Activated gamma-delta T cell (primary cell): ENCODE data around the gene CEMIP2.
"Not testable (repeated sequence)": the region's sequence is repeated elsewhere in the genome, so short reads cannot be mapped to it uniquely, and the experiment has no call there.

Experiments
- DNase-seq: peaks from one replicate; lab custom pipeline; 2025; lab: John Stamatoyannopoulos, UW

Gene CEMIP2

DNA sequence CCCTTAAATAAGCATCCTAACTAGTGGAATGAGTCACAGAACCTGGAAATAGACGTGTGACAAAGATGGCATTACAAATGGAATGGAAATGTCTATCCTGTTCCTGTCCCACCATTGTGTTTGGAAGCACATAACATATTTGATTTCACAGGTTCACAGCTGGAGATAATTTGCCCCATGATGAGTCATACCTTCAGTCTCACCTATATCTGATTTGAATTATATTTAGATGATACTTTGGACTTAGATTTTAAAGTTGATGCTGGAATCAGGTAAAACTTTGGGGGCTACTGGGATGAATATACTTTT lies 92.5 kb downstream of the CEMIP2 start:
- no peak for DNase-seq

DNA sequence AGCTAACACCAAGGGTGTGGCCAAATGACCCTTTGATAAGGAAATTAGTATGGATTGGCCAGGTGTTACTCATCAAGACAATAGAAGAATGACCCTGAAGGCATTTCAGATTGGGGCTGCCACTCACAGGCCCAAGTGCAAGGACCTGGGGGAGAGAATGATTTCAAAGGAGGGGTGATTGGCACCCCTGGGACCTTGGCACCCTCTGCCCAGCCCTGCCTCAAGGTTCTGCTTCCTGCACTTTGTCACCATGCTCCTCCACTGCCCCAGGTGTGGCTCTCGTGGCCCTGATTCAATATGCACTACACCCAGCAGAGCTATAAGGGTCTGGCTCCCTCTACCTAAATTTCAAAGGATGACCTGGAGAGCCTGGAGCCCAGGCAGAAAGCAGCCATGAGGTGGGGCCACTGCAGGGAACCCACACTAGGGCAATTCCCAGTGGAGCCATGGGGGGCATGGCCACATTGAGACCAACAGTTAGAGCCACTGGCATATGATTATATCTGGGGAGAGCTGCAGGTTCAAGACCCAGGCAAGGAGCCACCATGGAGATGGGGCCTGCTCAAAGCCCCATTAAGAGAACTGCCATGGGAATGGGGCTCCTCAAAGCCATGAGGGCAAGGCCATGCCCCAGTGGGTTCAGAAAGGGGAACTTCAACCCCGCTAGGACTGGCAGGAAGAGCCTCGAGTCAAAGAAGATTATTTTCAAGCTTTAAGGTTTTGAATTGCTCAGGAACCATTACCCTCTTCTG lies 93.0 kb downstream of the CEMIP2 start:
- no peak for DNase-seq

DNA sequence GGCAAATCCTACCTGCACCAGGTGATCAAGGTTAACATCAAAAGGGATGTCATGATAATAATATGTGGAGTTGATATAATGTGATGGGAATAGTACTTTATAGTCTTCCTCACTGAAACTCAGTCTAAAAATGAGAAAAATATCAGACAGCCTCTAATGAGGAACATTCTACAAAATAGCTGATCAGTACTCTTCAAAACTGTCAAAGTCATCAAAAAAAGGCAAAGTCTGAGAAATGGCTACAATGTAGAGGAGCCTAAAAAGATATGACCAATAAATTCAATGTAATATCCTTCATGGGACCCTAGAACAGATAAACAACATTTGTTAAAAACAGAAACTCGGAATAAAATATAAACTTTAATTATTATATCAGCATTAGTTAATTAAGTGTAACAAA lies 95.7 kb downstream of the CEMIP2 start:
- DNase-seq = no peak

DNA sequence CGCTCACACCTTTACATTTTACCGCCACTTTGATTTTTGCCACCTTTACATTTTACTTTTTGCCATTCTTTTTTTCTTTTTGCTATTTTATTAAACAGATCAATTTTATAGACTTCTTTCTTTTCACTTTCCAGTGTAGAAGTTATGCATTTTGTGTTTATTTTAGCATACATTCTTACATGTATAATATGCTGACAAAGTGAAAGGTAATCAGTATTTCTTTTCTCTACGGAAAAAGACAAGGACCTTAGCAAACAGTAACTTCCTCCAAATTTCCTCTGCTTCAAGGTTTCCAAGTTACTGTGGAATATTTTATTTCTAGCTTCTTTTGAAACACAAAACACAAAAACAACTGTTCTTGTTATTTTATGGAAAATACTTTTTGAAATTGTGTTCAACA lies 97.0 kb downstream of the CEMIP2 start:
- DNase-seq = no peak

DNA sequence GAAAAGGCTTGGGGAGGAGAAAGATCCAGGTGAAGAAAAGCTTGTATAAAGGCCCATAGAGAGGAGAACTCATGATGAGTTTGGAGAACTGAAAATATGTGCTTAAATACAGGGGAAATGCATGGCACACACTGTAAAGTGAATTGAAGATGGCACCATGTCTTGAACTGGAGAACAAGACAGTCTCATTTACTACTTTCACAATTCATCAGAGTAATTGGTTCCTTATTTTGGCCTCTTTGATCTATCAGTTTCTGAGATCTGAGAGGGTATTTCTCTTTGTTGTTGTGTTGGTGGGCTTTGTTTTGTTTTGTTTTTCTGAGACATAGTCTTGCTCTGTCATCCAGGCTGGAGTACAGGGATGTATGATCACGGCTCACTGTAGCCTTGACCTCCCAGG lies 98.2 kb downstream of the CEMIP2 start:
- no peak for DNase-seq

DNA sequence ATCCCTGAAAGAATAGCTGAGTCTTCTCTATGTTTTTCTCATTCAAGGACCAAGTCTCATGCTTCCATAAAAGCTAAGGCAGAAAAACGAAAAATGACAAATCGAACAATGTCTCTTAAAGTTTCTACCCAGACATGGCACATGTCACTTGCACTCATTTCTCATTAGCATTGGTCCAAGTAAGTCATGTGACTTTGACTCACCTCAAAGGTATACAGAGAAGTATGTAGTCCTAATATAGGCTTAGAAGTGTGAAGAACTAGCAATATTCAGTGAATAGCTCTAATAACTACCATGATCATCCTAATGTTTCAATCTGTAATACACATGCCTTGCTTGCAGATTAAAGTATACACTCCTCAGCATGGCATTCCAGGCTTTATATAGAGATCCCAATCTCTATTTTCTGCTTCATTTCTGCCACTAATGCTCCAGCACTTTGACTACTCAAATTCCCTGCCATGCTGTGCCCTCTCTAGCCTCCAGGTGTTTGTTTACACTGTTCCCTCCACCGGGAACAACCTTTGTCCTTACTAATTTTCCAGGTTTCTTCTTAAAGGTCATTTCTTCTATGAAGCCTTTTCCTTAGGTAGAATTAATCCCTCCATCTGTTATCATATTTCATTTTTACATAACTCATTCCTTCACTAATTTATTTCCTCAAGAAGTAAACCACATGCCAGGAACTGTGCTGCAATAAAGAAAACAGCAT lies 98.9 kb downstream of the CEMIP2 start:
- no peak for DNase-seq

DNA sequence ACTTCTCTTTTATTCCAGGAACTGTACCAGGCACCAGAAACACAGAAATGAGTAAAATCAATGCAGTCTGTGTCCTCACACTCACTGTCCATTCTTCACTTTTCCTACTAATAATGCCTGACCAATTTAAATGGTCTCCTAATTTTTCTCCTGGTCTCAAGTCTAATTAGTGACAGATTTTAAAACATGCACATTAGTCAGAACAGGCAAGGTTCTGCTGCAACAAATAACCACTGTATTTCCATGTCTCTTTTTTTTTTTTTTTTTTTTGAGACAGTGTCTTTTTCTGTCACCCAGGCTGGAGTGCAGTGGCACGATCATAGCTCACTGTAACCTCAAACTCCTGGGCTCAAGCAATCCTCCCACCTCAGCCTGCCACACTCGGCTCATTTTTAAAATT lies 99.6 kb downstream of the CEMIP2 start:
- no peak for DNase-seq

DNA sequence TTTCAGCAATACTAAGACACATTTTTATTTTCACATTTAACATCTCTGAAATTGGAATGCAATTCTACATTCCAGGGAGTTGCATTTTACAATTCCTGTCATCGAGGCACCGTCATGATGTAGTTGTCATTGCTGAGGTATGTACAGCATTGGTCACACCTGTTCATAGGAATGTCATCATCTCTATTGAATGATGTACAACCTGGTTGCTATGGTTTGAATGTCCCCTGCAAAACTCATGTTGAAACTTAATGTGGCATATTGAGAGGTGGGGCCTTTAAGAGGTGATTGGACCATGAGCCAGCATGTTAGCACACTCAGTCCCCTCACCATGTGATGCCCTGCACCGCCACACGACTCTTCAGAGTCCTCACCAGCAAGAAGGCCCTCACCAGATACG lies 103.1 kb downstream of the CEMIP2 start:
- no peak for DNase-seq

DNA sequence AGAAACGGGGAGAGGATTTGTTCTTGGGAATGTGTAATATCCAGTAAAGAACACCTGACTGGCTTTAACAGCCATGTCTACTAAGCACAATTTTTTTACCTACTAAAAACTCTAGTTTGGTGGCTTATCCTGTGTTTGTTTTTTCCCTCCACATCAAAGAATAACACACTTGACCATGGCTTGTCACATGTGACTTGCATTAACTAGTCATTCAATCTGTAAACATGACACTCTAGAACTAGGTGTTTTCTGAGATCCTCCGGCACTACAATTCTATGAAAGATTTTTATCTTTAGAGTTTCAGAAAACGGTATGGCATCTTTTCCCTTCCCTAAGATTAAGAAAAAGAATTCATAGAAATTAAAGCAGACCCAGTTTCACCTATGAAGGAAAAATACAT lies 103.7 kb downstream of the CEMIP2 start:
- DNase-seq = no peak

DNA sequence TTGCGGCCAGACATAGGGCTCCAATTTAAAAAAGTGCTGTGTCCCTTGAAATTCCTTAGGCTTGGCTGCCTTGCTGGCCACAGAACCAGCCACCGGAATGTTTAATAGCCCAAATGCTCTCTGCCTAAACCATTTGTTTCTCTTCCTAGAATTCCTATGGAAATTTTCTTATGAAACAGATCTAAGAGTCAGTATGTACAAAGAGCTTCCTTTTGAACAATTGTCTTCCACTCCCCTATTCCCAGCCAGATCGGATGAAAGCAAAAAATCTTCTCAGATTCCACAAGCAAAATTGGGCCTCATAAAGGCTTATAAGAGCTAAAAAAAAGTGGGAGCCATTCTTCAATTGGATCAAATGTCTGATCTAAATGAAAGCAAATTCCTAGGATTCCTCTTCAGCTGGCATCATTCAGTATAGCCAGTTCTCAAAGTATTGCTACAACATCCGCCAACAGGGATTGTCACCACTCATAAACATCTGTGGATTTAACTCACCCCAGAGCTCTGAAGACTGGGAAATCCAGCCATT lies 104.3 kb downstream of the CEMIP2 start:
- DNase-seq = no peak

DNA sequence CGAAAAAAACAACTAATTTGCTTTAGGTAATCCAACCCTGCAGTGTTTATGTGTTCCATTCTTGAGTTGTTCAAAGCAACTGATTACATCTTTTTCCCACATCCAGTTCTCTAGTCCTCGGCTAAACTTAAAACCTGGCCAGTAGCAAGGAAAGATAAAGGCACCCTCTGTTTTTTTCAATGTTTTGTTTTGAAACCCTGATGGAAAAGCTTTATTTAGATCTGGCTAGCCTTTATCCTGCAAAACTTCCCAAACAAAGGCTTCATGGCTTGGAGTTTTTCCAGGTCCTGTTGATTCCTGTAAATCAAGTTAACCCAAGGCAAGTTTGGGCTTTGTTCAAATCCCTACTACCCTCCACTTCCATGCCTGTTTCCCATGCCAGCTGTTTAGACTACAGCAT lies 105.1 kb downstream of the CEMIP2 start:
- no peak for DNase-seq

DNA sequence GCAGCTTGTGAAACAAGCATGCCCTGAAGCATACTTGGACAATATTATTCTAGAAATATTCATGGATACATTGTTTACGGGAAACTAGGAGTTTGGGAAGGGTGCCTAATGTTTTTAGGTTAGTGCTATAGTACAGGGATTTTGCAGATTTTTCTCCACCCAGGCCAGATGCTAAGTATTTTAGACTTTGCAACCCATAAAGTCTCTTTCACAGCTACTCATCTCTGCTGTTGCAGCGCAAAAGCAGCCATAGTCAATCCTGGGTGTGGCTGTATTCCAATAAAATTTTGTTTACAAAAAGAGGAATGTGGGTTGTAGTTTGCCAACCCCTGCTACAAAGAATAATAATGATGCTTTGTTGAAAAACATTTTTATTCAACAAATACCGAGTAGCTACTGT lies 106.2 kb downstream of the CEMIP2 start:
- no peak for DNase-seq

DNA sequence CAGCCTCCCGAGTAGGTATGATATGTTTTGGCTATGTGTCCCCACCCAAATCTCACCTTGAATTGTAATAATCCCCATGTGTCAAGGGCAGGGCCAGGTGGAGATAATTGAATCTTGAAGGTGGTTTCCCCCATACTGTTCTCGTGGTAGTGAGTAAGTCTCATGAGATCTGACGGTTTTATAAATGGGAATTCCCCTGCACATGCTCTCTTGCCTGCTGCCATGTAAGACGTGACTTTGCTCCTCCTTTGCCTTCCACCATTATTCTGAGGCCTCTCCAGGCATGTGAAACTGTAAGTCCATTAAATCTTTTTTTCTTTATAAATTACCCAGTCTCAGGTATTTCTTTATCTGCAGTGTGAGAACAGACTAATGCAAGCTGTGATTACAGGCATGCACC lies 111.0 kb downstream of the CEMIP2 start:
- DNase-seq = not testable (repeated sequence)

DNA sequence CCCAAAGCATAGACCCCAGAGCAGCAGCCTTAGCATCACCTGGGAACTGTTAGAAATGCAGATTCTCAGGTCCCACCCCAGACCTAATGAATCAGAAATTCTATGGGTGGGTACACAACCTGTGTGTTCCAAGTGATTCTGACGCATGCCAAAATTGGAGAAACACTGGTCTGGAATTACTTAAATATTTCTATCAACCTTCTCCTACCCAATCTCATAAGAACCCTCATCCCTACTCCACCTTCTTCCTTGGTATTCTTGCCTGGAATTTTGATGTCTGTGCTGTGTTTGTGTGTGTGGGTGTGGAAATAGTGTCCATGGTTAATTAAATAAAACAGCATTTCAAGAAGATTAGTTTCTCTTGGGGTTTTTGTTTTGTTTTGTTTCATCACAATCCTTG lies 111.8 kb downstream of the CEMIP2 start:
- DNase-seq = no peak

DNA sequence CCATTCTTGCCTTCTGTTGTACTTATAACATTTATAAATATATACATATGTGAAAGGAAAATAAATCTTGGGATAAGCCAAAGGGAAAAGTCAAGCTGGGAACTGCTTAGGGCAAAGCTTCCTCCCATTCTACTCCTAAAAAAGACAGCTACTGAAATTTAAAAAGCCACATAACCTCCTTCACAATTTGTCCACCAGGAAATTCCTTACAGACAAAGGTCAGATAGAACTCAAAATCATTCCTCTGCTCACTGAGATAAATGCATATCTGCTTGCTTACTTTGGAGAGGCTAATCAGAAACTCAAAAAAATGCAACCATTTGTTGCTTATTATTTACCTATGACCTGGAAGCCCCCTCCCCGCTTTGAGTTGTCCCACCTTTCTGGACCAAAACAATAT lies 112.5 kb downstream of the CEMIP2 start:
- no peak for DNase-seq

DNA sequence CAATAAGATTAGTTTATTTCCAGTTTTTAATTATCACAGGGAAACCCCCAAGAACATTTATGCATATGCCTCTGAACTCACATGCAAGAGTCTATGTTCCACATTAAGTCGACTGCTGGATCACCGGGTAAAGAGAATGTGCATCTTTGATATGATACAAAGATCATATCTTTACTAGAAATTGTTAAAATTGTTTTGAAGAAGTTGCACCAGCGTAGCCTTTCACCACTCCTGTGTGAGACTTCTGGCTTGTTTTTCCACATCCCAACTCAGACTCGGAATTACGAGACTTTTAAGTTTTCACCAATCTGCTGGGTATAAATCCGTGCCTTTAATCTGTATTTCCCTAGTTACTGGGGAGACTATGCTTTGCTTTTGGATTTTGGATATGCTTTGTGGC lies 113.2 kb downstream of the CEMIP2 start:
- DNase-seq = no peak

DNA sequence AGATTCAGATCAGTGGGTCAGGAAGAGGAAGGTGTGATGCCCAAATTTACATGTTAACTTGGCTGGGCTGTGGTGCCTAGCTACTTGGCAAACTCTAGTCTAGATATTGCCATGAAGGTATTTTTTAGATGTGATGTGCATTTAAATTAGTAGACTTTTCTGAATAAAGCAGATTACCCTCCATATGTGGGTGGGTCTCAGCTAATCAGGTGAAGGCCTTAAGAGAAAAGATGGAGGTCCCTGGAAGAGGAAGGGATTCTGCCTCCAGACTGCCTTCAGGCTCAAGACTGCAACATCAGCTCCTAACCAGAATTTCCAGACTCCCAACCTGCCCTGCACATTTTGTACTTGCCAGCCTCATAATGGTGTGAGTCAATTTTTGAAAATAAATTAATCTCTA lies 115.8 kb downstream of the CEMIP2 start:
- DNase-seq = no peak

DNA sequence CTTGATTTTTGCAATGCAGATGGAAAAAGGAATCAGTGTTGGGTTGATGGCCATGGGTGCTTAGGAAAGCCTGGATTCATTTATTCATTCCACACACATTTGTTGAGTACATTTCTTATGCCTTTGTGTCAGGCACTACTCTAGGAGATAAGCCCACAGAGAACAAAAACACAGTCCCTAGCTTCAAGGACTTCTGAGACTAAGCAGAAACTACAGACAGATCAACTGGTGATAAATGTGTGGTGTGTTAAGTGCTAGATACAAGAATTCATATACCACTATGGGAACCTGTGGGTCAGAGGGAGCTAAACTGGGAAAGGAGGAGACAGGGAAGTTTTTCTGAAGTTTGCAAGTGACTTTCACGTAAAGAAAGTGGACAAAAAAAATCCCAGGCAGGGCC lies 119.9 kb downstream of the CEMIP2 start:
- no peak for DNase-seq

DNA sequence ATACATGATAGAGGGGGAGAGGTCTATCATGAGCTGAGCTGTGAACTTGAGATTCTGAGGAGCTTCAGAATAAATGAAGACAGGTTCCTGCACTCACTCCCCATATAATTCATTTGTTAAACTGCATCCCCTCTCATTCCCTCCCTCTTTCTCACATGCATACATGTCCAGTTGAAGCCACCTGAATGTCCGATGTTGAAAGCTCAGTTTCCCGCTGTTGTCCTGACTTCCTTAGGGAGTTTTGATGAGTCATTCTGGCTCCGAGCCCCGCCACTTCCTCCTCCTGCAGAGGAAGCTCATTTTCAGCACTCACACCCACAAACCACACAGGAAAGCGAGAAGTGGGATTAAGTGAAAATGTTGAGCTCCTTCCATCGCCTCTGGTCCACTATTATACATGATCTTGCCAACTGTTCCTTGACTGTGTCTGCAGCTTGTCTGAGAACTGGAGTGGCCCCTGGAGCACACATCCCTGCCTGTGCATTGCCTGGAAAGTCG lies 121.2 kb downstream of the CEMIP2 start:
- DNase-seq = no peak

DNA sequence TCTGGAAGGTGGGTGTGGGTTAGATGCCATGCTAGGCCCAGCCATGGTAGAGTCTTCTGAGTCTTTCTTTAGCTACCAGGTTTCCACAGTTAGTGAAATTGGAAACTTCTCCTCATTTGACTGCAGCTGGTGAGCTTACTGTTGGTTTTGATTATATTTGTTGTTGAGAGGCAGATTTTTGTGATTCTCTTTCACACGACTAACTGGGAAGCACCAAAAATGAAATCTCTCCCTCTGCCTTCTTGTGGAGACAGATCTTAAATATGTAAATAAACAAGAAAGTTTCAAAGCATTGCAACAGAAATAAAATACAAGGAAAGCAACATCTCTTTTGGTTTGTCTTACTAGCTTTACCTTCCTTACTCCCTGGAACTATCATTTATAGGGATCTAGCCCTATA lies 122.2 kb downstream of the CEMIP2 start:
- no peak for DNase-seq

DNA sequence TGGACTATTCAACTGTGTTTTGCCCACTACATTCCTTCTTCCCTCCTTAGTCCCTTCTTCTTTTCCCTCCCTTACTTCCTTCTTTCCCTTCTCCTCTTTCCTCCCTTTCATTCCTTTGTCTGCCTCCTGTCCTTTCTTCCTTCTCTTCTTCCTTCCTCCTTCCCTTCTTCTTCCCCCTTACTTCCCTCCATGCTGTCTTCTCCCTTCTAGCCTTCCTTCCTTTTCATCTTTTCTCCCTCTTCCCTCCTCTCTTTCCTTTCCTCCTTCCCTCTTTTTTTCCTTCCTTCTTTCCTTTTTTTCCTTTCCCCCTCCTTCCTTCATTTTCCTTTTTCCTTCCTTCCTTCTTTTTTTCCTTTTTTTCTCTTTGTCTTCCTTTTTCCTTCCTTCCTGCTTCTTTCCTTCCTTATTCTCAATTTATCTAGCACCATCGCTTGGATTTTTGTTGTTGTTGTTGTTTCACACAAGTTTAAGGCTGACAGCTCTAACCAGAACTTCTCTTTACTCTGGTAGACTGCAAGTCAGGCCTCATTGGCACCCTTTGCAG lies 123.4 kb downstream of the CEMIP2 start:
- DNase-seq = no peak

DNA sequence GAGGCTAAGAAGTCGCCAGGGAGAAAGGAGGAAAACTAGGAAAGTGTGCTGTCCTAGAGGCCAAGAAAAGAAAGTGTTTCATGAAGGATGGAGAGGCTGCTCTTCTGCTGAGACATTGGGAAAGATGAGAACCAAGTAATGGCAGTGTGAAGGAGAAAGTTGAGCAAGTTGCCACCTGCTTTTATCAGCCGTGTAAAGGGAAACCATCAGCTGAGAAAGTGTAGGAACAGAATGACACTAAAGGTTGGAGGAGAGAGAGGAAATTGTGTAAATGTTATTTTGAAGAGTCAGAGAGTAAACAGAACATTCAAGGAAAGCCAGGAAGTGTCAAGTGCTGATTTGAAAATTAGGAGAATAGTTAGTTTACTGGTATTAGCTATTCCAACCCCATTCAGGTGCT lies 125.0 kb downstream of the CEMIP2 start:
- no peak for DNase-seq

DNA sequence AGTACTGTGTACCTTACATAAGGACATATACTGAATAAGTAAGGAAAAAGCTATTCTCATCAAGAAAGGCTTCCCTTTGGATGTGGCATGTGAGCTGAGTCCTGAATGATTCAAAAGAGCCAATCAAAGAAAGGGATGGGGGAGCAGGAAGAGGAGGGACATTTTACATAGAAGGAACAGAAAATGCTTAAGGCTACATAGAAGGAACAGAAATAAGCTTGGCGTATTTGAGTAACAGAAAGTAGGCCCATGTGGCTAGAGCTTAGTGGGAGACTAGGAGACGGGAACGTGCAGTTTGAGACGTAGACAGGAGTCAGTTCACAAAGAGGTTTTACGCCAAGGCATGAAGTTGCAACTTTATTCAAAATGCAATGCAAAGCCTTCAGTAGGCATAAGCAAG lies 126.3 kb downstream of the CEMIP2 start:
- no peak for DNase-seq
